GM12878 (cell line): ENCODE measurements around the gene IQCK. TPM values are rescaled to one million over a fixed set of nuclear protein-coding genes. Genes with fewer than 3 reads are reported as not detected.

Experiments used
- CREM ChIP-seq: IDR thresholded peaks from 2 replicates; pipeline ENCODE4 v1.6.1; 2014; ENCODE audit warnings: antibody characterized with exemption, low read depth
- ELK1 ChIP-seq: IDR thresholded peaks from 2 replicates; pipeline ENCODE4 v1.6.1; 2012; ENCODE audit warnings: low read depth, low read length, improper control_type of control experiment
- FOS ChIP-seq: IDR thresholded peaks from 3 replicates; pipeline ENCODE4 v1.6.1; 2011; ENCODE audit warnings: borderline replicate concordance; ENCODE audit not compliant: insufficient read length; ENCODE audit errors: extremely low read depth
- GATAD2B ChIP-seq: fragments of 450-650 bp; conservative IDR thresholded peaks from 2 replicates; pipeline ENCODE4 v1.6.1; 2017; ENCODE audit warnings: low read depth, mild to moderate bottlenecking, moderate library complexity
- HSF1 ChIP-seq: fragments of 150-350 bp; IDR thresholded peaks from 2 replicates; pipeline ENCODE4 v1.6.1; 2014; ENCODE audit warnings: mild to moderate bottlenecking, low read depth, low read length
- JUNB ChIP-seq: IDR thresholded peaks from 2 replicates; pipeline ENCODE4 v1.6.1; 2016; ENCODE audit warnings: antibody characterized with exemption, mild to moderate bottlenecking
- PRDM15 ChIP-seq: fragments of 450-650 bp; formaldehyde crosslinking; IDR thresholded peaks from 2 replicates; pipeline ENCODE4 v1.4.0; 2020; ENCODE audit warnings: mild to moderate bottlenecking, moderate library complexity
- SMAD5 ChIP-seq: IDR thresholded peaks from 2 replicates; pipeline ENCODE4 v1.6.1; 2016; ENCODE audit warnings: antibody characterized with exemption, low read depth
- TBL1XR1 ChIP-seq: IDR thresholded peaks from 2 replicates; pipeline ENCODE4 v1.6.1; 2012; ENCODE audit warnings: low read depth, low read length, improper control_type of control experiment
- ZBTB11 ChIP-seq: fragments of 450-650 bp; formaldehyde crosslinking; IDR thresholded peaks from 2 replicates; pipeline ENCODE4 v1.5.0; 2022; ENCODE audit warnings: mild to moderate bottlenecking, missing genetic modification characterization
- polyA plus RNA-seq, 11 experiments: library from polyadenylated mRNA; depleted of rRNA in 4 of 11; unstranded in 6 of 11; stranded (reverse) in 5 of 11; fragments of >200 nt; fragmentation: Nextera tagmentation in 4 of 11; fragmentation: Illumina TruSeq in 1 of 11; extraction: Ambion mirVana in 4 of 11; extraction: Trizol in 1 of 11; gene quantifications; 1 replicate in 1 of 11; 2 replicates in 10 of 11; pipeline versions ENCODE4 v1.2.1 to v1.2.3, GENCODE V29; 2011 to 2016; ENCODE audit warnings: inconsistent platforms in 2 of 11, missing spikeins in 2 of 11, low read depth in 1 of 11
- total RNA-seq, 4 experiments: library from RNA; depleted of rRNA in 3 of 4; stranded (reverse); fragments of >200 nt in 3 of 4; fragmentation: Illumina TruSeq in 1 of 4; extraction: Trizol in 1 of 4; gene quantifications; 2 replicates each; pipeline versions ENCODE4 v1.2.1 to v1.2.3, GENCODE V29; 2013 to 2021
- TF ChIP-seq, protein P1 (sequence below): IDR thresholded peaks from 2 replicates; pipeline ENCODE4 v1.6.1; 2012; ENCODE audit warnings: low read depth, low read length, improper control_type of control experiment
- TF ChIP-seq, protein P2 (sequence below): fragments of 450-650 bp; IDR thresholded peaks from 2 replicates; pipeline ENCODE4 v1.6.1; 2017; ENCODE audit warnings: mild to moderate bottlenecking, moderate library complexity

The IQCK gene
- total and polyA plus RNA-seq, 10 of the 15 experiments (the other 5 are each of a cell fraction or from before 2014, with no cell fraction given) = 1.0 to 4.2 (median 2.4) TPM

DNA sequence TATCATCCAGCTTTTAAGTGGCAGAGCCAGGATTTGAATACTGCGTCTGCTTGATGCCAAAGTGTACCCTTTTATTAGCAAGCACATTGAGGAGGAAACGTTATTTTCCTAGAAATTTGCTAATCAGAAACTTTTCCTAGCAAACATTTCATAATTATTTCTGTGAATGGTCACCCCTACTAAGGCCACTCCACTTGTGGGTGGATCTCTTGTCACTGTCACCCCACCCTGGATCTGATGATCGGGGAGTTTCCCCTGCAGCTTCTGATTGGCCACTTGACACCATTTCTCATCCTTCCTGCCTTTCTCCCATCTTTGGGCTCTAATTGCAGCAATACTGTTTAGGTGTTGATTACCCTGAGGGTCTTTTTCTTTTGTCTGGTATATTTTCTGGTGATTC lies 130.7 kb downstream of the IQCK start (continued):
- no peak for TF ChIP-seq PRDM15 (CRISPR knock-in tag)
- TF ChIP-seq HSF1 = no peak
- TF ChIP-seq FOS = no peak
- TF ChIP-seq, protein P1, sequence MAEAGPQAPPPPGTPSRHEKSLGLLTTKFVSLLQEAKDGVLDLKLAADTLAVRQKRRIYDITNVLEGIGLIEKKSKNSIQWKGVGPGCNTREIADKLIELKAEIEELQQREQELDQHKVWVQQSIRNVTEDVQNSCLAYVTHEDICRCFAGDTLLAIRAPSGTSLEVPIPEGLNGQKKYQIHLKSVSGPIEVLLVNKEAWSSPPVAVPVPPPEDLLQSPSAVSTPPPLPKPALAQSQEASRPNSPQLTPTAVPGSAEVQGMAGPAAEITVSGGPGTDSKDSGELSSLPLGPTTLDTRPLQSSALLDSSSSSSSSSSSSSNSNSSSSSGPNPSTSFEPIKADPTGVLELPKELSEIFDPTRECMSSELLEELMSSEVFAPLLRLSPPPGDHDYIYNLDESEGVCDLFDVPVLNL = no peak
- no peak for TF ChIP-seq TBL1XR1
- no peak for TF ChIP-seq CREM
- no peak for TF ChIP-seq JUNB
- no peak for TF ChIP-seq ELK1
- TF ChIP-seq, protein P2, sequence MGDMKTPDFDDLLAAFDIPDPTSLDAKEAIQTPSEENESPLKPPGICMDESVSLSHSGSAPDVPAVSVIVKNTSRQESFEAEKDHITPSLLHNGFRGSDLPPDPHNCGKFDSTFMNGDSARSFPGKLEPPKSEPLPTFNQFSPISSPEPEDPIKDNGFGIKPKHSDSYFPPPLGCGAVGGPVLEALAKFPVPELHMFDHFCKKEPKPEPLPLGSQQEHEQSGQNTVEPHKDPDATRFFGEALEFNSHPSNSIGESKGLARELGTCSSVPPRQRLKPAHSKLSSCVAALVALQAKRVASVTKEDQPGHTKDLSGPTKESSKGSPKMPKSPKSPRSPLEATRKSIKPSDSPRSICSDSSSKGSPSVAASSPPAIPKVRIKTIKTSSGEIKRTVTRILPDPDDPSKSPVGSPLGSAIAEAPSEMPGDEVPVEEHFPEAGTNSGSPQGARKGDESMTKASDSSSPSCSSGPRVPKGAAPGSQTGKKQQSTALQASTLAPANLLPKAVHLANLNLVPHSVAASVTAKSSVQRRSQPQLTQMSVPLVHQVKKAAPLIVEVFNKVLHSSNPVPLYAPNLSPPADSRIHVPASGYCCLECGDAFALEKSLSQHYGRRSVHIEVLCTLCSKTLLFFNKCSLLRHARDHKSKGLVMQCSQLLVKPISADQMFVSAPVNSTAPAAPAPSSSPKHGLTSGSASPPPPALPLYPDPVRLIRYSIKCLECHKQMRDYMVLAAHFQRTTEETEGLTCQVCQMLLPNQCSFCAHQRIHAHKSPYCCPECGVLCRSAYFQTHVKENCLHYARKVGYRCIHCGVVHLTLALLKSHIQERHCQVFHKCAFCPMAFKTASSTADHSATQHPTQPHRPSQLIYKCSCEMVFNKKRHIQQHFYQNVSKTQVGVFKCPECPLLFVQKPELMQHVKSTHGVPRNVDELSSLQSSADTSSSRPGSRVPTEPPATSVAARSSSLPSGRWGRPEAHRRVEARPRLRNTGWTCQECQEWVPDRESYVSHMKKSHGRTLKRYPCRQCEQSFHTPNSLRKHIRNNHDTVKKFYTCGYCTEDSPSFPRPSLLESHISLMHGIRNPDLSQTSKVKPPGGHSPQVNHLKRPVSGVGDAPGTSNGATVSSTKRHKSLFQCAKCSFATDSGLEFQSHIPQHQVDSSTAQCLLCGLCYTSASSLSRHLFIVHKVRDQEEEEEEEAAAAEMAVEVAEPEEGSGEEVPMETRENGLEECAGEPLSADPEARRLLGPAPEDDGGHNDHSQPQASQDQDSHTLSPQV = no peak
- TF ChIP-seq SMAD5 = no peak
- no peak for TF ChIP-seq GATAD2B
- no peak for TF ChIP-seq ZBTB11 (CRISPR knock-in tag)
